Suppressor macrophage treated with lipopolysaccharide for 4 hours (primary cell): ENCODE results near the gene KCNJ15.
"Not testable (repeated sequence)": the region's sequence is repeated elsewhere in the genome, so short reads cannot be mapped to it uniquely, and the experiment has no call there.

Source experiments
- DNase-seq: peaks from one replicate; pipeline ENCODE4 v3.0.0-alpha.2; 2020

The KCNJ15 gene

DNA sequence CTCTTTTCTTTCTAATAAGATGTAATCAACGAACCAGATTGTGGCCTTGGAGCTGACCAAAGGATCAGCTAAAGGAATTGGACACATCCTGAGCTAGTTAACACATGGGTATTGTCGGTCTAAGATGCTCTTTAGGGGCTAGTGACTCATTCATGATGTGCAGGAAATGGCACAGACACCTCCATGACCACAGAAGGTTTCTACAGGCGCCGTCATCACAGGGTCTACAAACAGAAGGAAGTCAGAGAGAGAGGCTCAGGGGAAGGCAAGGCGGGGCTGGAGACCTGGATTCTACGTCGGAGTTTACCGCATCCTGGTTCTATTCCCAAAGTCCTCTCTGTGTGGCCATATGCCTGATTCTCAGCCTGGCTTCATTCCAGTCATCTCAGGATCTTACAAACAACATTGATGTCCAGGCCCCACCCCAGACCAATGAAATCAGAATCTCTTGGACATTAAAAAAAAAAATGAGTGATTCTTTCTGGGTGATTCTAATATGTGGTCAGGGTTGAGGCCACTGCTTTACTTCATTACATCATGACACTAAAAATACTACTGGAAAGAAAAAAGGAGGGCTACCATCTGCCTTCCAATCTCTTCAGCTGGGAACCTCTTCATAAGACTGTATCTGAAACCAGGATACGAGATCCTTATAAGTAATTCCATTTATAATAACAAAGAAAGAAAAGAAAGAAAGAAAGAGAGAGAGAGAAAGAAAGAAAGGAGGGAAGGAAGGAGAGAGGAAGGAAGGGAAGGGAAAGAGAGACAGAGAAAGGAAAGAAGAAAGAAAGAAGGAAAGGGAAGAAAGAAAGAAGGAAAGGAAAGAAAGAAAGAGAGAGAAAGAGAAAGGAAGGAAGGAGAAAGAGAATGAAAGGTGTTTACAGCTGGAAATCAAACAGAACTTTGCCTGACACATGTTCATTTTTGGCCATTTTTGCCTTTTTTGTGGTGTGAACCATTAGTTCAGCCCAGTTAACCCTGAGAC is 11.6 kb upstream of the KCNJ15 start:
- DNase-seq, result peak; percentile 49

DNA sequence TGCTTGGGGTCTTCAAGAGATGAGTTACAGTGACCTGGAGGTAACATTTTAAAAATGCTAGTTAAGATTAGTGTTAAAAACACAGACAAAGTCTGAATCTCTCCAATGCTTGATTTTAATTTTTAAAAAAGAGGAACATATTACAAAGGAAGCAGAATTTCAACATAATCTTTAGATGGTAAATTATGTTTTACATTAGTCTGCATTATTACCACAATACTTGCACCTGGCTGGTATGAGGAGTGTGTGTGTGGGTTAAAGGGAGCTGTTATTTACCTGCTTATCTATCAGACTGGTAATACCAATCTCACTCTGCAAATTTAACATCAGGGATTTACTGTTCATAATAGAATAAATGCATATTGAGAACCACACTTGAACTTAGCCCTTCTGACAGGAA is 10.3 kb upstream of the KCNJ15 start:
- DNase-seq, result no peak

GRCh38 chr21:38247054-38247453 is 9.7 kb upstream of the KCNJ15 start:
- not testable (repeated sequence) for DNase-seq

- no peak for DNase-seq
Measured at GRCh38 chr21:38247738-38248510, 8.9 kb upstream of the KCNJ15 start.

DNA sequence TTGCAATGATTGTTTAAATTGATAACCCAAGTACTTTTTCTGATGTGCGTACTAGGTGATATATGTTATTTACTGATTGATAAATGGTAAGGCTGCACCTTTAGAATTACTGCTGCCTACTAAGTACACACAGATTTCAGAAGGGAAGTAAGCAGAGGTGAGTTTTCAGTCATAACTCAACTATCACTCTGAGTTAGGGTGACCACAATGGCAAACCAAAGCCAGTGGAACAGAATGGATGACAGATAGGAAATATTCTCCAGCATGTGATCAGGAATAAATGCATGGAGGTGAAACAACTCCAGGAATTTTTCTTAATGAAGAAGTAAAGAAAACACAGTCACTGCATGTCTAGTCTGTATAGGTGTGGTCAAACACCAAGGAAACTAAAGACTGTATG is 7.5 kb upstream of the KCNJ15 start:
- no peak for DNase-seq

DNA sequence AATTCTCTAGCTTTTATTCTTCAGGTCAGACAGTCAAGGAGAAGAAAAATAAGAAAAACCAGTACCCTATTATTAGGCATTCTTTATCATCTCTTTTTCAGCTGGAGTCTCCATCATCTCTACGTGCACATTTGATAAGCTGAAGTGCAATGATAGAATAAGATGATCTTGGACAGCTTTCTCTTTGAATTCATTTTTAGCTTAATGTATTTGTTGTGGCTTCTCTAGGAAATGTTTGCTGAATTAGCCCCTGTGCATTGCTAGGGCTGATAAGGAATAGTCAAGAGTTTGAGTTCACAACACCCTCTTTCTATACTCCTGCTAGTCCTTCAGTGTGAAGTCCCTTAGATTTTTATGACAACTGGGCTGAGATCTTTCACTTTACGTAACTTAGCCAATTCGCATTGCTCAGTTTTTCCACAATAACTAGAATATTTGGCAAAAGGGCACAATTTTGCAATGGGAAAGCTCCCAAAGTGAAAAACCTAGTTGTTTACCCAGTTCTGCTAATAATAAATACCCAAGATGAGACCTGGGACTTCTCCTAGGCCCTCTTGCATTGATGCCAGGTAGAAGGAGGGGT is 7.0 kb upstream of the KCNJ15 start:
- no peak for DNase-seq

DNA sequence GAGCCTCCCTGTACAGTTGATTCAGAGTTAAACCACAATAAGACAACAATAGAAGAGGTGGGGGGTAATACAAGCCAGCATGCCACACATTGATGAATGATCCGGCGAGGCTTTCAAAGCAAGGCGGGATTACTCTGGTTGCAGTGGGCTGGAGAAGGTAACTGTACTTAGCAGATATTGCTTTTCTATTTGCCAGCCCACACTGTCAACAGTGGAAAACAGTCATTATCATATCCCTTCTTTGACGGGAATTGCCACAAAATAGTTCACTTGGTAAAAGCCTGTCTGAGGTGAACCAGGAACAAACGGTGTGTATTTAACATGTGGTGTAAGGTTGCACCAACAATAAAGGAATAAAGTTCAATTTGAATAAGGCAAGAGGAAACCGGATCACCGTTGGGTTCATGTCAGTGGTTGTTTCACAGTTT is 5.8 kb upstream of the KCNJ15 start:
- DNase-seq, result no peak

DNA sequence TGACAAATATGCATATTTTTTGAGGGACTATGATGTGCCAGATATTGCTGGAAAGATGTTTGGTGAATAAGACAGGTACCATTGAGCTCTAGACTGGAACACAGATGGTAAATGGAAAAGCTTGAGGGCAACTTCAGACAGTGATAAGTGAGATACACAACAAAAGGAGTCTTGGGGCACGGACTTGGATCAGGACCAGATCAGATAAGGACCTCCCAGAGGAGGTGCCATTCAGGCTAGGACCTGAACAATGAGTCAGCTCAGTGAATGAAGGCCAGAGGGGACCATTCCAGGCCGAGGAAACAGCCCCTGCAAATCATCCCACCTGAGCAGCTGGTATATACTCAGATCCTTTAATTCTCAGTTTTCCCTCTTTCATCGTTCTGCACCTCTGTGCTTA is 1.8 kb upstream of the KCNJ15 start:
- DNase-seq, result no peak

DNA sequence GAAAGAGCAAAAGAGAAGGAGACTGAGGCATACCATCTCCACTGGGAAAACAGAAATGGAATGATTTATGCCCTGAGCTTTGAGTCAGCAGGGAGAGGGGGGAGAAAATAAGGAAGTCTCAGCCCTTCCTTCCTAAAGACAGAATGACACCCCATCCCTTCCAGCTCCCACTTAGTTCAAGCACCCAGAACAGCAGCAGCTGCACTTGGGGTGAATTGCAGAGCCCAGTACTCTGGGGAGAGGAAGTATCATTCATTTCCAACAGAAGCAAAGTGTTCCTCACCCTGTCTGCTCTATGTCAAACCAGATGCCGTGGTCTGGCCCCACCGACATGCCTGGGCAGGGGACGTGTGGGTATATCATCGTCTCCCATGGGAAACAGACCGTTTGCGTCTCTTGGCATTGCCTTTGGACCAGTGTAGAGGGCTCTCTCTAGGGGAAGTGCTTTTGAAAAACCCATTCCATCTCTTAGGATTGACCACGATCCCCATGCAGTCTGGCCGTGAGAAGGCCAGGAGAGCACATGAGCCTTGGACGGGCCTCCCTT is 1.1 kb upstream of the KCNJ15 start:
- no peak for DNase-seq

DNA sequence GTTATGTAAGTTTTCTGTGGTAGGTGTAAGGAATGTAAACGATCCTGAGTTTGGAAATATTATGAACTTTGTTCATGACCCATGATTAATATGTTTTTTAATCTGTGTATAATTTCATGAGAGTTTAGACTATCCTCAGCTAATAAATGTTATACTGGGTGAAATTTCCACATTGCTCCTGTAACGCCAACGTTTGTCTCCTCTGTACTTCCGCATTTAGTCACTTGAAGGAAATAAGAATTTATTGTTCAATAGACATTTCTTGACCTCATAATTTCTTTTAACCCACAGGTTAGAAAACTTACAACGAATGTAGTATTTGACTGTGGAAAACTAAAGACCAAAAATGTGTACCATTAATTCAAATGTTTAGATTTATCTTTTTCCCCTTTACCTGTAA is 876 bp downstream of the KCNJ15 start:
- DNase-seq, result peak; percentile 59

DNA sequence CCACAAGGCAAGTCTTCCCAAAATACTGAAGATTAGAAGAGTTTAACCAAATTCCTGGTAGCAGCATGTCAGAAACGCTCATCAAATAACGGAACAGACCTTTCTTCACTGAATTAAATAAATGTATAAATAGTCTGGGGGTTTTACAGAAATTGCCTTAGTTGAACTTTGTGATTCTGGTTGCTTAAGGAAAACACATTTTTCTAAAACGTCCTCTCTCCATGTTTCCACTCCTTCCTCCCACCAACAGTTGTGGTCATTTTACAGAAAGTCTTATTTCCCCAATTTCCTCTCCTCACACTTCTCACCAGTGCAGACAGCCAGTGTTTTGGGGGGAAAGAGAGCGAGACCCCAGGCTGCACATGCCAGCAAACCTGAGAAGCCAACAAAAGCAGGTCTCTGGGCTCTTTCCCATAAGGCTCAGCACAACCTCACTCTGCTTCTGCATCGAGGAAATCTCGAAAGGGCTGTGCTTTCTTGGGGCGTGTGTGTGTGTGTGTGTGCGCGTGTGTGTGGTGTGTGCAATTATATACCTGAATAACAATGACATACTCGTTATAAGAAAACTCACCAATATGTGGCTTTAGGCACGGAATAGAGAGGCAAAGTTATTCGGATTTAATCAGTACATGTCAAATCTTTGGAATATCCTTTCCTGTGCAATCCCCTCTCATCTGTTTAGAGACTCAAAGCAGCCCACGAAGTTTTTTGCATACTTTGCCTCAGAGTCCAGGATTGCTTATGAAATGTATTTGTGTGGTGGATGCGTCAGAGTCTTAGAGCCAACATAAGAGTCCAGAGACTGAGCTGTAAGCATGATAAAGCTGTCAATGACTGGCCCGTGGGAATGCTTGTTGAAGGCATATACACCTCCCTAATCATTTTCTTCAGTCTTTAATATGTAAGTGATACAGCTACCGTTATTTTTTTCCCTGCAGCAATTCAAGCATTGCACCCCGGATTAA is 2.0 kb downstream of the KCNJ15 start:
- DNase-seq, result peak; percentile 77

GRCh38 chr21:38259665-38260064 is 2.9 kb downstream of the KCNJ15 start:
- DNase-seq, result no peak

- DNase-seq, result no peak
Measured at GRCh38 chr21:38260426-38260825, 3.6 kb downstream of the KCNJ15 start.

DNA sequence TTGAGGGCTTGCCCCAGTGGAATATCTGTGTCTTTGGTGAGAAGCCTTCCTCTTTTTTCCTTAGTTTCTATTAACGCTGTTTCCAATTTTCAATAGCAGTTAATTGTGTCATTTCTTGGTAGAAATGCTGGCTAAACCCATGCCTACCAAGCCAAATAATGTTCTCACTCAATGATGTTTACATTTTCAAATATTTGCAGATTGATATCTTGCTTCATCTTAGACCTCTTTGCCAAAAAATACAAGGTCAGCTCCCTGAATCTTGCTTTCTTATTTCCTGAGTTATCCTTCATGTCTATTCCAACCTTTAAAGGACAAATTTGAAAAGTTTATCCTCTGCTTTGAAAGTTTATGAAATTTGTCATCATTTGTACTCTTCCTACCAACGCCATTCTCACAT is 5.1 kb downstream of the KCNJ15 start:
- no peak for DNase-seq

DNA sequence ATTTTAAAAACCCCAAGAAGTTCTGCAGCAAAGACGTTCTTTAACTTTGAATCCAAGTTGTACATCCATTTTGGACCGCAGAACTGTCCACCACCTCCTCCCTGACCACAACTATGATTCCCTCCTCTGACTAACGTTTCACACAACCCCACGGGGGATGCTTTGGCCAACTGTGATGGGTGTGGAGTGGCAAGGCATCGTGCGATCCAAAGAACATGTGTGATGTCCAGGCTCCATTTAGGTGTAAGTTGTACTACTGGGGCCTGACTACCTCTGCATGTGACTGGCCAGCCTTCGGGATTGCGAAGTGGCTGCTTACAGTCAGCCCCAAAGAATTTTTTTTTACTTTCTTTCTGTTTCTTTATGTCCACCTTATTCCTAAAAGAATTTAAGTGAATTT is 6.7 kb downstream of the KCNJ15 start:
- DNase-seq, result no peak

DNA sequence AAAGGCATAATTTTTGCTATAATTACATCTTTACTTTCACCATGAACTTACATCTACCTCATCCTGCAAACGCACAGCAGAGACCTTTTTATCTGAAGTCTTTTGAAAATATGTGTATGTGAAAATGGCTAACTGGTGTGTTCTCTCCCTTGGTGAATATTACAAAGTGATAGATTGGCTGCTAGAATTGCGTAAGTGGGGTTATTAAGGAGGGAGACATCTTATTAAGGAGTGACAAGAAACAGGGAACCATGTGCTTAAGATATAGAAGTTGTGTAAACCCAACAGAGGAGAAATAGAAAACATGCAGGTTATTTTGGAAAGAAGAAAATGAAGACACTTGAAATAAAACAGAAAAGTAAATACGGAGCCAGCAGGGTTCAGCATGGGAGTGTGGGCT is 7.8 kb downstream of the KCNJ15 start:
- DNase-seq, result no peak

DNA sequence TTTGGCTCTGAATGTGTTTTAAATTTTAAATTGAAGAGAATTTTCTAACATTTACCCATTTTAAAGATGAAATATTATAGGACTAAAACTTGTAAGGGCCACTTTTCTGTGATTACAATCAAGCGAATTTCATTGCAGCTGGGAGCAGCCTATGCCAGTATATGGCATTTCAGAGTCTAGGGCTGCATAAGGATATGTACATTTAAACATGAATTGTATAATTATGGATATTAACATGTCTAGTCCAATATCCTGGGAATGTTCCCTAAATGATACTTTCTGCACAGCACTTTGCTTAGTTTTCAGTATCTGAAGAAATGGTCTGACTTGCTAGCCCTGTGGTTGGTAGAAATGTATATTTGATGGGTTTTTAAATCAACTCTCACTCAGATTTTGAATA is 8.4 kb downstream of the KCNJ15 start:
- DNase-seq, result no peak

DNA sequence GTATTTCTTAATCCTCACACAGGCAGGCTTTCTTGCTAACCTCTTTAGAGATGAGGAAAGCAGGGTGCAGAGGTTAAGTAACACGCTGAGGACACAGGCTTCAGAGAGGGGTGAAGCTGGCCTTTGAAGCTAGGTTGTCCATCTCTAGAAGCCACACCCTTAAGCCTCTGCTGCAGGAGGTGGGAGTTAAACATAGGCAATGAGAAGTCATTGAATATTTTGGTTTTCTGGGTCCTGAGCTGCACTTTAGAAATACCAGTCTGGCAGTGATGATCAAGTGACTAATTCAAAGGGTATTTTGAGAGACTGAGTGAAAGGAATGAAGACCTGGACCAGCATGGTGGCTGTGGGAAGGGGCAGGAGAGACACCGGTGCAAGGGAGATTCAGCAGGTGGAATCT is 9.9 kb downstream of the KCNJ15 start:
- DNase-seq, result no peak

DNA sequence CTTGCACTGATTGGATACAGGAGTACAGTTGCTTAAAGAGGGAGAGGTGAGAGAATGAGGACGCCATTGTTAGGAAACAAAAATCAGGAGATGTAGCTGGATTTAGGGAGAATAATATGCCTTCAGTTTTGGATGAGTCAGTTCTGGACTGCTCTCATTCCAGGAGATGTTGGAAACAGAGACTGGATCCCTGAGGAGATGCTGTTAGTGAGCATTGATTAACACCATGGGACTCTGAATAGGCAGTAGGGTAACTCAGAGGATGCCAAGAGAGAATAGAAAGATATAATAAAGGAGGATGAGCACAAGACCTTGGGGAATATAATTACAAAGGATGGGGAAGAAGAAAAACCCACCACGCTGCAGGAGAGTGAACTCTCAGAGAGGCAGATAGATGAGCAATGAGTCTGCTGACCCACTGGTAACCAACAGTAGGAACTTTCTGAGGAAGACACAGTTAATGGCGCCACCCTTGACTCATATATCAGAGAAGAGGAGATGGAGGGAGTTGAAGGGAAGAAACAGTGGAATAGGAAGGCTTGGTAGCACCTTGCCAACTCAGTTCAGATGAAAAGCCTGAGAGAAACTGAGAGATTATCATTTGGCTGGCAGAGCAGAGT is 10.5 kb downstream of the KCNJ15 start:
- peak; percentile 49 for DNase-seq

DNA sequence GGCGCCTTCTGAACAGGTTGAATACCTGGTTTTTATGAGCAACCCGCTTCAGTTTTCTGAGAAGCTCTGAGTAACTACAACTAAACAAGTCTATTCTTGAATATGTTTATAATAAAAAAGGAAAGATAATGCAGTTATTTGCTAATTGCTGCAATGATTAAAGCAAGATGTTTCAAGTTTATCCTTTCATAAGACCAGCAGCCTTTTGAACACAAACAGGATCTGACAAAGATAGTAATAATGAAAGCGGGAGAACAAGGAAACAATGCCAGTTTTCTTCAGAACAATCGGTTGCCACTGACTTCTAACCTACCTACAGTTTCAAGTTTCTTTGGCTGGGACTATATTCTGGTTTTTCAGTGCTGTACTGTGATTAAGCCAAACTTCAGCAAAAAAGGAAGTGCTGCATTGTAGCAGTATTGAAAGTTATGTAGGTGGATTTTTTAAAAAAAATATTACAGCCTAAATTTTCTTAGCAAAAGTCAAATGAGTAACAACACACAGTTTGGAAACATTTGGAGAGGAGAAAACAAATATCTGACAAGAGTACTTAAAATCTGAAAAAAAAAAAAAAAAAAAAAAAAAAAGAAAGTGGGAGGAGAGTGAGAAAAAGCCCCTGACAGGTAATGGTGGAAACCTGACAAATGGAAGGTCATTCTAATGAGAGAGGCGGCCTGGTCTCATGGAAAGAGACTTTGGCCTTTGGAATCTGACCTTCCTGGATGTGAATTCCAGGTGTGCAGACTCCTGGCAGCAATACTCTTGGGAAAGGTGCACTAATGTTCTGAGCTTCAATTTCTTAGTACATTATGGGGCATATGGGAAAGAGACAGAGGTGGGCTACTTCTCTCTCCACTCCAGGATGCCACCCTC is 11.4 kb downstream of the KCNJ15 start:
- peak; percentile 55 for DNase-seq
